OCI-LY3 (cell line): Measurements from ENCODE around the gene PLTP.

Experiments used
- EZH2phosphoT487 ChIP-seq: fragments of 200-600 bp; shearing (Covaris generic); IDR thresholded peaks from 2 replicates; pipeline ENCODE4 v1.6.1; 2018; ENCODE audit warnings: antibody characterized with exemption, mixed run types, low read depth
- TF ChIP-seq, protein P1 (sequence below): fragments of 200-600, 300-600 bp; sonication (generic); IDR thresholded peaks from 2 replicates; pipeline ENCODE4 v1.5.1; 2014; ENCODE audit warnings: antibody characterized with exemption, low read length, low read depth

DNA sequence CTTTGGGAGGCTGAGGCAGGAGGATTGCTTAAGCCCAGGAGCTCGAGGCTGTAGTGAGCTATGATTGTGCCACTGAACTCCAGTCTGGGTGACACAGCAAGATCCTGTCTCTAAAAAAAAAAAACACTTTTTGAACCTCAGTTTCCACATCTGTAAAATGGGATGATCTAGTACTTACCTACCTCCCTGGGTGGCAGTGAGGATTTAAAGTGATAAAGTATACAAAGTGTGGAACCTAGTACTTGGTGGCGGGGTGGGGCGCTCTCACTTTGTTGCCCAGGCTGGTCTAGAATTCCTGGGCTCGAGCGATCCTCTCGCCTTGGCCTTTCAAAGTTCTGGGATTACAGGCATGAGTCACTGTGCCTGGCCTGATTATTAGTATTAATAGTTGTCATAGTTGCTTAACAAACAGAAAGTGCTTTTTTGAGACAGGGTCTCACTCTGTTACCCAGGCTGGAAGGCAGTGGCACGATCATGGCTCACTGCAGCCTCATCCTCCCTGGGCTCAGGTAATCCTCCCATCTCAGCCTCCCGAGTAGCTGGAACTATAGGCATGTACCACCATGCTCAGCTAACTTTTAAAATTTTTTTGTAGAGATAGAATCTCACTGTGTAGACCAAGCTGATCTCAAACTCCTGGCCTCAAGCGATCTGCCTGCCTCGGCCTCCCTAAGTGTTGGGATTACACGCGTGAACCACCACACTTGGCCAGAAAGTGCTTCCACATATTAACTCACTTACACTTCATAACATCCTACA is 7.0 kb upstream of the PLTP start:
- TF ChIP-seq, protein P1, sequence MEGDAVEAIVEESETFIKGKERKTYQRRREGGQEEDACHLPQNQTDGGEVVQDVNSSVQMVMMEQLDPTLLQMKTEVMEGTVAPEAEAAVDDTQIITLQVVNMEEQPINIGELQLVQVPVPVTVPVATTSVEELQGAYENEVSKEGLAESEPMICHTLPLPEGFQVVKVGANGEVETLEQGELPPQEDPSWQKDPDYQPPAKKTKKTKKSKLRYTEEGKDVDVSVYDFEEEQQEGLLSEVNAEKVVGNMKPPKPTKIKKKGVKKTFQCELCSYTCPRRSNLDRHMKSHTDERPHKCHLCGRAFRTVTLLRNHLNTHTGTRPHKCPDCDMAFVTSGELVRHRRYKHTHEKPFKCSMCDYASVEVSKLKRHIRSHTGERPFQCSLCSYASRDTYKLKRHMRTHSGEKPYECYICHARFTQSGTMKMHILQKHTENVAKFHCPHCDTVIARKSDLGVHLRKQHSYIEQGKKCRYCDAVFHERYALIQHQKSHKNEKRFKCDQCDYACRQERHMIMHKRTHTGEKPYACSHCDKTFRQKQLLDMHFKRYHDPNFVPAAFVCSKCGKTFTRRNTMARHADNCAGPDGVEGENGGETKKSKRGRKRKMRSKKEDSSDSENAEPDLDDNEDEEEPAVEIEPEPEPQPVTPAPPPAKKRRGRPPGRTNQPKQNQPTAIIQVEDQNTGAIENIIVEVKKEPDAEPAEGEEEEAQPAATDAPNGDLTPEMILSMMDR = no peak
- no peak for TF ChIP-seq EZH2phosphoT487
